ENCODE data around the gene GSS. TPM values are rescaled to one million over a fixed set of nuclear protein-coding genes. Genes with fewer than 3 reads are reported as not detected.

Gene GSS
- polyA plus RNA-seq, 1 donor = 19.1 TPM

- Histone ChIP-seq H3K36me3 (ENCODE audit: control insufficient read depth, insufficient read depth, low read length) (no peaks in the 10 kb centered on the region), H3K9me3 (ENCODE audit: control insufficient read depth, low read depth, low read length) (no peaks in the 10 kb centered on the region), H3K4me3 (ENCODE audit: low read length) (no peak overlapping the region), H3K27me3 (ENCODE audit: control insufficient read depth, insufficient read depth, low read length) (peaks cover 35% of the 10 kb centered on the region), H3K27ac (ENCODE audit: low read length) (no peak overlapping the region), H3K4me1 (ENCODE audit: control insufficient read depth, insufficient read depth, low read length) (peaks cover 12% of the 10 kb centered on the region)
- no CpG with 5 or more reads among the region's 25 CpGs for WGBS (ENCODE audit: insufficient coverage, low lambda C conversion rate)
- no peak for DNase-seq
Measured at GRCh38 chr20:34985461-34986310, 30.1 kb upstream of the GSS start.

- no peak overlapping the region for H3K4me3 ChIP-seq (ENCODE audit: low read length)
- no peak overlapping the region for H3K27ac ChIP-seq (ENCODE audit: low read length)
- peaks cover 12% of the 10 kb centered on the region for H3K4me1 ChIP-seq (ENCODE audit: control insufficient read depth, insufficient read depth, low read length)
- H3K9me3 ChIP-seq (ENCODE audit: control insufficient read depth, low read depth, low read length) = no peaks in the 10 kb centered on the region
- WGBS (ENCODE audit: insufficient coverage, low lambda C conversion rate) = no CpG with 5 or more reads among the region's 18 CpGs
- peaks cover 35% of the 10 kb centered on the region for H3K27me3 ChIP-seq (ENCODE audit: control insufficient read depth, insufficient read depth, low read length)
- no peak for DNase-seq
- H3K36me3 ChIP-seq (ENCODE audit: control insufficient read depth, insufficient read depth, low read length) = no peaks in the 10 kb centered on the region
Measured at GRCh38 chr20:34984756-34985261, 29.2 kb upstream of the GSS start.

- Histone ChIP-seq H3K36me3 (ENCODE audit: control insufficient read depth, insufficient read depth, low read length) (no peaks in the 10 kb centered on the region), H3K4me1 (ENCODE audit: control insufficient read depth, insufficient read depth, low read length) (peaks cover 12% of the 10 kb centered on the region), H3K9me3 (ENCODE audit: control insufficient read depth, low read depth, low read length) (no peaks in the 10 kb centered on the region), H3K4me3 (ENCODE audit: low read length) (no peak overlapping the region), H3K27ac (ENCODE audit: low read length) (no peak overlapping the region), H3K27me3 (ENCODE audit: control insufficient read depth, insufficient read depth, low read length) (peaks cover 35% of the 10 kb centered on the region)
- no CpG with 5 or more reads among the region's 14 CpGs for WGBS (ENCODE audit: insufficient coverage, low lambda C conversion rate)
- DNase-seq = no peak
Measured at GRCh38 chr20:34983995-34984735, 28.6 kb upstream of the GSS start.

GRCh38 chr20:34983089-34983820 is 27.6 kb upstream of the GSS start:
- 100% methylated on average over 1 of the region's 5 CpGs for WGBS (ENCODE audit: insufficient coverage, low lambda C conversion rate)
- H3K27ac ChIP-seq (ENCODE audit: low read length) = no peak overlapping the region
- no peak overlapping the region for H3K4me3 ChIP-seq (ENCODE audit: low read length)
- peaks cover 36% of the 10 kb centered on the region for H3K27me3 ChIP-seq (ENCODE audit: control insufficient read depth, insufficient read depth, low read length)
- peaks cover 12% of the 10 kb centered on the region for H3K4me1 ChIP-seq (ENCODE audit: control insufficient read depth, insufficient read depth, low read length)
- H3K36me3 ChIP-seq (ENCODE audit: control insufficient read depth, insufficient read depth, low read length) = no peaks in the 10 kb centered on the region
- H3K9me3 ChIP-seq (ENCODE audit: control insufficient read depth, low read depth, low read length) = no peaks in the 10 kb centered on the region
- DNase-seq = no peak

GRCh38 chr20:34982270-34983088 is 26.9 kb upstream of the GSS start:
- H3K27me3 ChIP-seq (ENCODE audit: control insufficient read depth, insufficient read depth, low read length) = peaks cover 42% of the 10 kb centered on the region

GRCh38 chr20:34980543-34981233 is 25.1 kb upstream of the GSS start:
- no peaks in the 10 kb centered on the region for H3K36me3 ChIP-seq (ENCODE audit: control insufficient read depth, insufficient read depth, low read length)
- peaks cover 42% of the 10 kb centered on the region for H3K27me3 ChIP-seq (ENCODE audit: control insufficient read depth, insufficient read depth, low read length)
- H3K27ac ChIP-seq (ENCODE audit: low read length) = no peak overlapping the region
- DNase-seq = peak; percentile 19 to 62
- peaks cover 12% of the 10 kb centered on the region for H3K4me1 ChIP-seq (ENCODE audit: control insufficient read depth, insufficient read depth, low read length)
- WGBS (ENCODE audit: insufficient coverage, low lambda C conversion rate) = no CpG with 5 or more reads among the region's 22 CpGs
- no peak overlapping the region for H3K4me3 ChIP-seq (ENCODE audit: low read length)
- no peaks in the 10 kb centered on the region for H3K9me3 ChIP-seq (ENCODE audit: control insufficient read depth, low read depth, low read length)

More at GRCh38 chr20:34982270-34983088, 26.9 kb upstream of the GSS start:
- no peak for DNase-seq
- Histone ChIP-seq H3K36me3 (ENCODE audit: control insufficient read depth, insufficient read depth, low read length) (no peaks in the 10 kb centered on the region), H3K4me3 (ENCODE audit: low read length) (no peak overlapping the region), H3K9me3 (ENCODE audit: control insufficient read depth, low read depth, low read length) (no peaks in the 10 kb centered on the region), H3K27ac (ENCODE audit: low read length) (no peak overlapping the region), H3K4me1 (ENCODE audit: control insufficient read depth, insufficient read depth, low read length) (peaks cover 12% of the 10 kb centered on the region)
- WGBS (ENCODE audit: insufficient coverage, low lambda C conversion rate) = 95% methylated on average over 8 of the region's 21 CpGs

- H3K4me3 ChIP-seq (ENCODE audit: low read length) = no peak overlapping the region
- no peak overlapping the region for H3K27ac ChIP-seq (ENCODE audit: low read length)
- H3K27me3 ChIP-seq (ENCODE audit: control insufficient read depth, insufficient read depth, low read length) = peaks cover 33% of the 10 kb centered on the region
- no peaks in the 10 kb centered on the region for H3K9me3 ChIP-seq (ENCODE audit: control insufficient read depth, low read depth, low read length)
- H3K4me1 ChIP-seq (ENCODE audit: control insufficient read depth, insufficient read depth, low read length) = peaks cover 12% of the 10 kb centered on the region
- WGBS (ENCODE audit: insufficient coverage, low lambda C conversion rate) = no CpG with 5 or more reads among the region's 42 CpGs
- H3K36me3 ChIP-seq (ENCODE audit: control insufficient read depth, insufficient read depth, low read length) = no peaks in the 10 kb centered on the region
- DNase-seq = no peak
Measured at GRCh38 chr20:34979366-34980153, 24.0 kb upstream of the GSS start.

- no CpG with 5 or more reads among the region's 10 CpGs for WGBS (ENCODE audit: insufficient coverage, low lambda C conversion rate)
- no peak overlapping the region for H3K27ac ChIP-seq (ENCODE audit: low read length)
- H3K4me1 ChIP-seq (ENCODE audit: control insufficient read depth, insufficient read depth, low read length) = peaks cover 6% of the 10 kb centered on the region
- H3K9me3 ChIP-seq (ENCODE audit: control insufficient read depth, low read depth, low read length) = no peaks in the 10 kb centered on the region
- H3K27me3 ChIP-seq (ENCODE audit: control insufficient read depth, insufficient read depth, low read length) = peaks cover 28% of the 10 kb centered on the region
- H3K36me3 ChIP-seq (ENCODE audit: control insufficient read depth, insufficient read depth, low read length) = no peaks in the 10 kb centered on the region
- no peak overlapping the region for H3K4me3 ChIP-seq (ENCODE audit: low read length)
- DNase-seq = no peak
Measured at GRCh38 chr20:34978092-34978744, 22.6 kb upstream of the GSS start.
